A172 (cell line): ENCODE data around the gene TAF3. TPM values are rescaled to one million over a fixed set of nuclear protein-coding genes. Genes with fewer than 3 reads are reported as not detected.

Source experiments
- DNase-seq: peaks from one replicate; pipeline ENCODE4 v3.0.0-alpha.2; 2015; ENCODE audit warnings: low spot score
- total RNA-seq: library from RNA; depleted of rRNA; stranded (reverse); fragments of >200 nt; shearing (Covaris generic); gene quantifications from 2 replicates; pipeline ENCODE4 v1.2.3, GENCODE V29; 2014

TAF3 gene
- total RNA-seq, 1 experiment from 2014 or later, result 3.3 TPM

GRCh38 chr10:7881119-7881518 lies 62.8 kb downstream of the TAF3 start:
- DNase-seq, result no peak

DNA sequence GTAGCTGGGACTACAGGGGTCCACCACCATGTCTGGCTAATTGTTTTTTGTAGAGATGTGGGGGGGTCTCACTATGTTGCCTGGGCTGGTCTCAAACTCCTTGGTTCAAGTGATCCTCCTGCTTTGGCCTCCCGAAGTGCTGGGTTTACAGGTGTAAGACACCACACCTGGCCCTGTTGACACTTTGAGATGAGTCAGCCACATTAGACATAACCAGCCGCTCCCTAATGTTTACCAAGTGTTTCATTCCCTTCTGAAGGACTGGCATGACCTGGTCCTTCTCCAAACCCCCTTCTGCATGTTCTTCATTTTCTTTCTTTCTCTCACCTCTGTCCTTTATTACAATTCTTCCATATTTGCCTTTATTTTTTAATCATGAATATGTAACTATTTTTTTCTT lies 67.8 kb downstream of the TAF3 start:
- DNase-seq, result no peak

DNA sequence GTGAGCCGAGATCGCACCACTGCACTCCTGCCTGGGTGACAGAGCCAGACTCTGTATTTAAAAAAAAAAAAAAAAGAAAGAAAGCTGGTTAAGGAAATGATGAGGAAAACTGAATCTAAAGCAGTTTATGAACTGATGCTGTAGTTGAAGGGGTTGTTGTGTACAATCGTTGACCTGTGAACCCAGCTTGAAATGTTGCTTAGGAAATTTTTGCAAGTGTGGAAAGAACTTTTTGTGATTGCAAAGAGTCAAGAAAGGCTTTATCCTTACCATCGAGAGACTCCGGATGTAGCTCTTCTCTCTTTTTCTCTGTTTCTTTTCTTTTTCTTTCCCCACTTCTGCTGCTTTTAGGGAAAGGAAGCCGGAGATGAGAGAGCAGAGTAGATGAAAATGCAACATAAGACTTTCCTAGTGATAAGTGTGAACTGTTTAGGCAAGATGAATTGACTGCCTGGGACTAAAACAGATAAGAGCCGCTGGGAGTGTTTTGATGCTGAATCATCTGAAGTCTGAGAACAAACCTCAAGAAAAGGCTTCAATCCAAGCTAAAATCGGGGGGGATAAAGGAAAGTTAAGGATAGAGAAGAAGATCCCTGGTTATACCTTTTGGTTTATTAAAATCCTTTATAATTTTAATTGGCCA lies 69.0 kb downstream of the TAF3 start:
- peak; percentile 58 for DNase-seq

DNA sequence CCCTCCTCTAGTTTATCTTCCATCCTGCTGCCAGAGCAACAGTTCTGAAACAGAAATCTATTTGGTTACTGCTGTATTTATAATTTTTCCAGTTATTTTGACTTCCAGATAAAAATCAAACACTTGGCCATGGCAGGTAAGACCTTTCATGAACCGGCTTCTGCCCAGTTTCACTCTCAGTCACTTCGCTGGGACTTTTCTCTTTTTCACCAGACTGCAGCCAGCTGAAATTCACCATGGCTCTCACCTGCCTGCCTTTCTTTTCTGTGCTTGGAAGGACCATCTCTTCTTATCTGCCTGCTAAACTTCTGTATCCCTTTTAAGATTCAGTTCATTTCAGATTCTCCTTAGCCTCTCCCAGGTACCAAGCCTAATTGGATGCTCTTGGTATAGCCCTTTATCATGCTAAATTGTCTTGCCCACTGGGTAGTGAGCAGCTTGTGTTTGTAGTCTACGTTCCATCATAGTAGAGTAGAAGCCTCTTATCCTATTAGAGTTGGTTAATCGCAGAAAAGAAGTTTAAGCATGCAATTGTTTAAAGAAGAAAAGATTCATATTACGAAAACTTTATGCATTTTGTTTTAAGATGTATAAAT lies 71.7 kb downstream of the TAF3 start:
- DNase-seq, result no peak

DNA sequence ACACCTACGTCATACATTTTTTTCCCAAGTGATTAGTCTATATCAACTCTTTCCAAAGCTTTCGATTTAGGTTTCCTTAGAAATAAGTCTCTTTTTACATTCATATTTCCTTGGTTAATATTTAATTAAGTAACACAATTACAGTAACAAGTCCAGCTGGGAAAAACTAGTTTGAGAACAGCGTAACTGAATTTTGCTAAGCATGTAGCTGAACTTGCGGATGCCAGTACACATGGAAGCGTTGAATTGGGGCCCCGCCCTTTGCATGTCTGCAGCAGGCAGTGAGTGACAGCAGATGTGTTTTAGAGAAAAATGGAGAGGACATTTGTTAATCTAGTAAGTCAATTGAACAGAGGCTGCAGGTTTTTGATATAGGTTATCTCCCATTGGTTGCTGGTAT lies 72.5 kb downstream of the TAF3 start:
- no peak for DNase-seq

DNA sequence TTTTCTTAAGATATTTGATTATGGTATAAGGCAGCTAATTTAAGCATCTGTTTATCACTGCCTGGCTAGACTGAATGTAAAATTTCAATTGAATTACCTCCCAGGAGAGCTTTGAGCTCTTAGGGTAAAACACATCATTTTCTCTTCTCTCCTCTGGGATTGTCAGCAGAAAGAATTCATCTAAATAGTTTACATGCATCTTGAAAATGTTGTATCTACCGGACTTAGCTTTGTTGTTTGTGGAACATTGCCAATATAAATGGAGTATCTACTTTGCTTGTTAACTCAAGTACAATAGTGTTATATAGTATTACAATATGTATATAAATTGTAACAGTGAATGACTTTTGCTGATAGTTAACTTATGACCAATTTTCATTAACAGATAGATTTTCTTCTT lies 73.3 kb downstream of the TAF3 start:
- no peak for DNase-seq

DNA sequence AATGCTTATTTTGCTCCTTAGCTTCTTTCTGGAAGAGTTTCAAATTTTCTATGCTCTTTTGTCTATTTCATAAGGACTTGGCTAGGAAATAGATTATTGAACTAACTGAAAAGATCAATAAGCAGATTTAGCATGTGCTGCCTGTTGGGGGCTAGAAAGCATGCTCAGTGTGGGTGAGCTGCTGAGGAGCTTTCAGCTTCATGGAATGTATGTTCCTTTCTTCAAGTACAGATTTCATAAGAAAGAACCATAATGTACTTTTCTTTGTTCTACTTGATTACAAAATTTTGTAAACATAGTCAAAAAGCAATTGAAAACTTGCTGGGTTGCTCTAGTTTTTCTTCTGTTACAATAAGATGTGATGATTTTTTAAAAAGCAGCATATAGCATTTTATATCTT lies 73.8 kb downstream of the TAF3 start:
- no peak for DNase-seq

- DNase-seq, result no peak
Measured at GRCh38 chr10:7895699-7896090, 77.4 kb downstream of the TAF3 start.

DNA sequence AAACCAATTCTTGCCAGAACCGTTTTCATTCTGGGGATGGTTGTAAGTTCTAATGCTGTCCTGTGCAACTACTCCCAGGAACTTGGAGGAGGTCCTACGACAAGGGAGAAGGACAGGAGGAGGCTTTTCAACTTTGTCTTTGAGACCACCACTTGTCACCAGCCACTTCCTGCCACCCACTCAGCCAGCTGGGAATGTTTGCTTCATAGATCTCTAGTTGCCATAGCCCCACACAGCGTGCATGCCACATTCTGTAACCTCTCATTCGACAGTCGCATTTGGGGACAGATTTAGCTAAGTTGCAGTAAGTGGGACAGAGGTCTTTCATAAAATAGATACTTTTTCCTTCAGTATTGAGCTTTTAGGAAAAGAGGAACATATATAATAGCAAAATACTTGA lies 78.0 kb downstream of the TAF3 start:
- no peak for DNase-seq

DNA sequence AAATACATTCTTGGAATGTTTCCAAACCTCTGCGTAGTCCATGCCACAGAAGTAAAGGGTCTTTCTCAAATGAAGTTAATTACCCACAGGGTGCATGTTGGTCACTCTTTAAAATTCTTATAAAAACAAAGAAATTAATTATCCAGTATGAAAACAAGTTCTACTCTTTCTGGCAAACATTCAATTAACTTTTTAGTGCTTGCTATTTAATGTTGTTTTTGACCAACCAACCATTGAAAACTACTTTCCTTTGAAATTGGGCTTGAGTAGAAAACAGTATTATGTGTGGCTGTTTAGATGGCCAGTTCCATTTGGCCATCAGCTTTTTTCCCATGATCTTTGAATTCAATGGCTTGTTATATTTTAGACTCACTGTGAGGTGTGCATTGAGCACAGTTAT lies 83.0 kb downstream of the TAF3 start:
- no peak for DNase-seq

DNA sequence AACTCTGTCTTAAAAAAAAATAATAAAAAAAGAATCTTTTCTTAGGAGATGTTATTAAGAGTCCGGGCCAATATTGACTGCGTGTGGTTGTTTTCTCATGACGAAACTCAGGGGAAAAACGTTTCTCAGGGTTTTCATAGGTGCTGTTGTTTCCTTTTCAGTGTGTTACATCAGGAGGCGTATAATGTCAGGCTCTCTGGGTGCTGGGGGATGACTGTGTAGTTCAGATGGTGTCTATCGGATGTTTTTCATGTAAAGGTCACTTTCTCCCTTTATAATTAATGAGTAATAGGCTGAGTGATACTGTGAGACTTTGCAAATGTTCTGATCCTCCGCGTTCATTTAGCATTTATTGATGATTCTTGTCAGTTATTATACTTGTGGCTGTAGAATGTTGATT lies 84.1 kb downstream of the TAF3 start:
- no peak for DNase-seq

GRCh38 chr10:7903851-7904250 lies 85.5 kb downstream of the TAF3 start:
- DNase-seq, result no peak

GRCh38 chr10:7906128-7906527 lies 87.8 kb downstream of the TAF3 start:
- DNase-seq, result no peak

- no peak for DNase-seq
Measured at GRCh38 chr10:7908541-7909210, 90.4 kb downstream of the TAF3 start.

DNA sequence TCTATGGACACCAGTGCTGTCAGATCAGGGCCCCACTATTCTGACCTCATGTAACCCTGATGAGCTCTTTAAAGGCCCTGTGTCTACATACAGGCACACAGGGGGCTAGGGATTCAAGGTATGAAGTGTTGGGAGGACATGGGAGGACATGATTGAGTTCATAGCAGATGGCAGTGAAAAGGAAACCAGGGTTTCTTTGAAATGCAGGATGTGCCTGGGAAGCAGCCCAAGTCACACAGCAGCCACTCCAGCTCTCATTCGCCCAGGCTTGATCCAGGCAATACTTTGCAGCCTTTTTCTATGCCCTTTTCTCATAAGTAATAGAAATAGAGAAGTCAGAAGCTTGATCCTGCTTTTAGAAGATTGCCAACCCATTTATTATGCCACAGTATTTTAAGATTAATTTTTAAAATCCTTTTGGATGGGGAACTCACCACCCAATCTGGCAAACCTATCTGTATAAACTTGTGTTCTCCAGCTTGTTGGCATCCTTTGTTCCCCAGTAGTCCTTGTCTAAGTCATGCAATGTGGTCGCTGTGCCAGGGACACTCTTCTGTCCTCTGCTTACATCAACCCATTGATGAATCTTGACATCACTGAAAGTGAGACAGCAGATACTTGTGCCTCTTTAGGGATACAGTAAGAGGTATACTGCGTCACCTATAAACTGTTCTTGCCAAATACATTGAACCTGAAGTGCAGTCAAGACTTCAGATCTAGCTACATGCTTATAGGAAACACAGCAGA lies 95.0 kb downstream of the TAF3 start:
- DNase-seq, result no peak

- DNase-seq, result peak; percentile 66
Measured at GRCh38 chr10:7915923-7916536, 97.7 kb downstream of the TAF3 start.

DNA sequence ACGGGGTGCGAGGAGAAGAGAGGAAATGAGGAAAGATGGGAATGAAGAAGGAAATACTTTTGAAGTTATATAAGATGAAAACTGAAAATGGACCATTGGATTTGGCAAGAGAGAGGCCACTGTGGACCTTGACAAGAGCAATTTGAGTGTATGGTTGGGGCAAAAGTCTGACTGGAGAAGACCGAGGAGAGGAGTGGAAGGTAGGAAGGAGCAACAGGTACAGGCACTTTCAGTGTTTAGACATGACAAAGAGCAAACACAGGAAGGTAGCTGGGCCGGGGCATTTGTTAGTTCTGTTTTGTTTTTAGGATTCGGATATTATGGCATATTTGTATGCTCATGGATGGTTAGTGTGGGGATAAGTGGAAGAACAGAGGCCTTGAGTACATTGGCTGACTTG lies 99.4 kb downstream of the TAF3 start:
- no peak for DNase-seq

DNA sequence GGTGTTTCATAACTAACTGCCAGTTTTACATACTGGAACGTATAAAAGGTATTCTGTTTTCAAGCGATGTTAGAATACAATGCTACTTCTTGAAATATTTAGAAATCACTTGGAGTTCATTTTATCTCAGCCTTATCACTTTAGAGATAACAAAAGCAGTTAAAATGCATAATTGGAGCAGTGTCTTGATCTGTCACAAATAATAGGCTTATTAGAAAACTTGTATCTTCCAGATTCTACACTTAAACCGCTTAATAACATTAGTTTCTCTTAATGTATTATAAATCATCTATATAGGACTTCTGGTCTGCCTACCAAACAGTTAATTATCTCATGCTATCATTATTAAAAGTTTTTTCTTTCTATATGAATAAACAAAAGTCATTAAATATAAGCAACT lies 104.4 kb downstream of the TAF3 start:
- no peak for DNase-seq

DNA sequence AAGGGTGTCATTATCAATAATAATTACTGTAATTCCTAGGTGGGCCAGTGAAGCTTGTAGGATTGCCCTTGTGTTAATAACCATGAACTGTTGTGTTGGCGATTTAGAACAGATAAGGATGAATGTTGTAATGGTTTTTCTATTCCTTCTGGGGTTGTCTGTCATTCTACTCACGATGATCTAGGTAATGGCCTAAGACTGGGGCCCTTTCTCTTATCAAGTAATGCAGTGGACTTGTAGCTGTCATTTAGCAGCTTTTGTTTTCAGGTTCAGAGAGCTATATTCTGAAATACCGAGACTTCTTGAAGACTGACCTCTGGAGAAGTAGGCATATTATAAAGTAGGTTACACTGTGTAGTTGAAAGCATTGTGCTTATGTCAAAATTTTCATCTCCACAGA lies 110.2 kb downstream of the TAF3 start:
- DNase-seq, result no peak

- no peak for DNase-seq
Measured at GRCh38 chr10:7932301-7933036, 114.2 kb downstream of the TAF3 start.

DNA sequence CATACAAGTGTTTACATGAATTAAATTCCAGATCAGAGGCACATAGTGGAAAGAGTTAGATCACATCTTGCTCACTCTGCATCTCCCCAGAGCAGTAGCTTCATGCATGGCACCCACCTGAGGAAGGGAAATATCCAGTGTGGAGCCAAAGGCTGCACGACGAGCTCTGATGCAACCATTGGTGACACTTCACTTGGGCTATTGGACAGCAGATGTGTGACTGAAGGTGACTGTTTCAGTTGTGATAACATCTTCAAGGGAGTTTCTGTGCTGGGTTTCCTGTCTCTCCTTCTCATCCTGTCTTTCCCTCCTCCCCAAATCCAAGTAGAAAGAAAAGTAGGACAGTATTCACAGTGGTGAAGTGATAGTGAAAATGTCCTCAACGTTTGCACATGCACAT lies 115.0 kb downstream of the TAF3 start:
- no peak for DNase-seq

- no peak for DNase-seq
Measured at GRCh38 chr10:7933757-7934156, 115.5 kb downstream of the TAF3 start.
